Hematopoietic multipotent progenitor cell treated with erythropoietin and hydrocortisone succinate and interleukin-3 and kit ligand, for 17 days (in vitro differentiated cells): ENCODE data around the gene PLCB3.

Experiments
- DNase-seq: peaks from one replicate; pipeline ENCODE4 v3.0.0-alpha.2; 2015; ENCODE audit warnings: low spot score

Gene PLCB3

GRCh38 chr11:64287676-64288352 is 36.5 kb downstream of the PLCB3 start:
- DNase-seq = no peak

- DNase-seq = no peak
Observed at GRCh38 chr11:64288353-64288750, 37.0 kb downstream of the PLCB3 start.

- DNase-seq = no peak
Observed at GRCh38 chr11:64289002-64289564, 37.8 kb downstream of the PLCB3 start.

- DNase-seq = no peak
Observed at GRCh38 chr11:64290352-64291261, 39.3 kb downstream of the PLCB3 start.

- DNase-seq = no peak
Observed at GRCh38 chr11:64291262-64291751, 40.0 kb downstream of the PLCB3 start, which contains the start of gene KCNK4. Gene KCNK4, plus strand, starts transcription at chr11:64291302. Its CDS starts 1,717 bp downstream, at chr11:64293019.

- DNase-seq = no peak
Observed at GRCh38 chr11:64291752-64292459, 40.6 kb downstream of the PLCB3 start.

GRCh38 chr11:64292460-64293254 is 41.3 kb downstream of the PLCB3 start:
- no peak for DNase-seq

- DNase-seq = no peak
Observed at GRCh38 chr11:64294774-64295173, 43.4 kb downstream of the PLCB3 start.

- no peak for DNase-seq
Observed at GRCh38 chr11:64295760-64296159, 44.4 kb downstream of the PLCB3 start.

- no peak for DNase-seq
Observed at GRCh38 chr11:64296236-64296635, 44.9 kb downstream of the PLCB3 start.

- DNase-seq = no peak
Observed at GRCh38 chr11:64296830-64297698, 45.7 kb downstream of the PLCB3 start.

- no peak for DNase-seq
Observed at GRCh38 chr11:64297699-64298358, 46.5 kb downstream of the PLCB3 start.

- peak; percentile 46 for DNase-seq
Observed at GRCh38 chr11:64298966-64299846, 47.9 kb downstream of the PLCB3 start.

- DNase-seq = no peak
Observed at GRCh38 chr11:64299847-64300648, 48.7 kb downstream of the PLCB3 start, which contains the start of gene CATSPERZ. Gene CATSPERZ, plus strand, starts transcription at chr11:64300358. Its CDS starts 53 bp downstream, at chr11:64300411.

- no peak for DNase-seq
Observed at GRCh38 chr11:64303109-64304031, 52.0 kb downstream of the PLCB3 start.

GRCh38 chr11:64304032-64304315 is 52.6 kb downstream of the PLCB3 start:
- no peak for DNase-seq
